ENCODE data around the gene EFHD2.
"Not testable (repeated sequence)": the region's sequence is repeated elsewhere in the genome, so short reads cannot be mapped to it uniquely, and the experiment has no call there.

Gene EFHD2, protein sequence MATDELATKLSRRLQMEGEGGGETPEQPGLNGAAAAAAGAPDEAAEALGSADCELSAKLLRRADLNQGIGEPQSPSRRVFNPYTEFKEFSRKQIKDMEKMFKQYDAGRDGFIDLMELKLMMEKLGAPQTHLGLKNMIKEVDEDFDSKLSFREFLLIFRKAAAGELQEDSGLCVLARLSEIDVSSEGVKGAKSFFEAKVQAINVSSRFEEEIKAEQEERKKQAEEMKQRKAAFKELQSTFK

DNA sequence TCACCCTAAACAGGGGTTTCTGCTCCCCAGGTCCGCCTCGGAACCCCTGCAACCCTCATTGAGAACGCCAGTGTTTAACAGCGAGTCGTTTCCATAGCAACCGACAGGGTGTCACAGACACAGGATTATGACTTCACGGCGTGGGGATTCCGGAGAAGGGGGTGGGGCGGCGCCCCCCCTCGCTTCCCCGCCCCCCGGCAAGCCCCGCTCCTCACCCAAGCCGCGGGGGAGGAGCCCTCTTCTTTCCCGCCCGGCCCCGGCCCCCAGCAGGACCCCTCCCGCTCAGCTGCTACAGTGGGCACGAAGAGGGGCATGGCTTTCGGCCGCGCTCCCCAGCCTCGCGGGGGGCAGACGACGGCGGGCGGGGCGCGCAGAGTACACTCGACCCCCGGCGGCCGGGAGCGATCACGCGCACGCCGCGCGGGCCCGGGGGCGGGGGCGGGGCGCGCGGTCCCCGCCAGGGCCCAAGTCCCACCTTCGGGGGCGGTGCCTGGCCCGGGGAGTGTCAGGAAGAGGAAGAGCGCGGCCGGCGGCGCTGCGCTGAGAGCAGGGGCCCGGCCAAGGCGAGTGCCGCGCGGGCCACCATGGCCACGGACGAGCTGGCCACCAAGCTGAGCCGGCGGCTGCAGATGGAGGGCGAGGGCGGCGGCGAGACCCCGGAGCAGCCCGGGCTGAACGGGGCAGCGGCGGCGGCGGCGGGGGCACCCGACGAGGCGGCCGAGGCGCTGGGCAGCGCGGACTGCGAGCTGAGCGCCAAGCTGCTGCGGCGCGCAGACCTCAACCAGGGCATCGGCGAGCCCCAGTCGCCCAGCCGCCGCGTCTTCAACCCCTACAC lies at the start of gene EFHD2:
EFHD2 (plus strand) TSS at position 501 of the 835 bp plus-strand sequence; CDS start at position 585, 84 bp downstream.
- peak; percentile 90 for DNase-seq

DNA sequence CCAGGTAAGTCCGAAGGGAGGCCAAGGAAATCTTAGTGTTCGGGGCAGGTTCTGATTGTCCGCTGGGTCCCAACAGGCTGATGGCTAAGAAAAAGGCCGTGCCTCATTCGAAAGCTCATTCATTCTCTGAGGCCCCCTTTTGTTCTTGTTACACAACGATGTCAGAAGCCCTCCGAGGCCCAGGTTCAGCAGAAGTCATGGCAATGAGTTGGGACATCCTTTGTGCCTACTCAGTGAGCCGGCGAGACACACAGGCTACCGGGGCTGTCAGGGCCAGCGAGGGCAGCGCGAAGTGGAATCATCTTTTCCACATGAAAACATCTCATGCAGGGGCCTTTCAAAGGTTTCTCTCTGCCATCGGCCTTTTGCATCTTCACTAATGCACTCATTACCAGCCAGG lies 49.0 kb upstream of the EFHD2 start:
- DNase-seq: no peak

DNA sequence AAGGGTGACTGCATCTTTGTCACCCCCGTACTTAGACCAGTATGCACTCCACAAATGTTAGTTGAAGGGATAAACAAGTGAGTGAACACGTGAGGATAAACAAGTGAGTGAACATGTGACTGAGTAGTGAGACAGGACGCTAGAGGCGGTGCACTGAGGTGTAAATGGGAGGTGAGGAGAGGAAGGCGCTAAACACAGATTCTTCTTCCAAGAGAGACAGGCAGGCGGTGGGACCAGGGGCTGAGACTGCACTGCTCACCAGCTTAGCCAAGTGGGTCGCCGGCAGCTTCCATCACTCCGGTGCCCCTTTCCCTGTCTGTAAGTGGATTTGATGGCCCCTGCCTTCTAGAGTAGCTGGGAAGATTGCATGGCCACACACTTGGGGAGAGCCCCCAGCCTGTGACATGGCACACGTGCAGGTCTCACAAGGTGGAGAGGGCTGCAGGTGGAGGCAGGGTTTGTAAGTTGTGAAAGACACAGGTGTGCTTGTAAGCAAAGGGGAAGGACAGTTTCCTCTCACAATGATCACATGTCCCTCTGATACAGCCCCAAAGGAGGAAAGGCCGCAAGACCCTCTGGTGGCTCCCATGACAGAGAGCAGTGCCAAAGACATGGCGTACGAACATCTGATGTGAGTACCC lies 47.5 kb upstream of the EFHD2 start:
- DNase-seq: no peak

DNA sequence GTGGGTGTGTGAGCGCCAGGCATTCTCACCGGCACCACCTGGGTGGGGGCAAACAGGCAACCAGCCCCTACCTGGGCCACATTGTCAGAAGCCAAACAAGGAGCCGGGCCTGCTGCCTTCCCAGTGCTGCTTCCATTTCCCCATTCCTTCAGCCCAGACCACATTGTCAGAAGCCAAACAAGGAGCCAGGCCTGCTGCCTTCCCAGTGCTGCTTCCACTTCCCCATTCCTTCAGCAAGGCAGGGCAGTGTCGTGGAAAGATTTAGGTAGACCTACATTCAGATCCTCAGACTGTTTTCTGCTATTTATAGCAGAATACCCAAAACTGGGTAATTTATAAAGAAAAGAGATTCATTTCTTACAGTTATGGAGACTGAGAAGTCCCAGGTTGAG lies 47.0 kb upstream of the EFHD2 start:
- no peak for DNase-seq

DNA sequence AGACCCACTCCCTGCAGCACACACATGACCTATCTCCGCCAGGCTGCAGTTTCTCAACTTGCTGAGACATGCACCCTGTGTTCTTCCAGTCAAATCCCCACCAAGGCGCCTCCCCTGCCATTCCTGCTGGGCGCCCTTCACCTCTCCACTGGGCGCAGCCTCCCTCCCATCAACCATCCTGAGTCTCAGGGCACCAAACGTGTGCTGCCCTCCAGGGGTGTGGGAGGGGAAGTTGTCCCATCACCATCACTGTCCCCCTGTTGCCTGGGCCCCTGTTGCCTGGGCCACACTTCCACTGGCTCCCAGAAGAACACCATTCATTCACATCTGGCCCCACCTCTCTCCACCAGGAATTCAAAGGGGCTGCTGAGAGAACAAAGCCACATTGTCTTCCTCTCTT lies 44.9 kb upstream of the EFHD2 start:
- DNase-seq: no peak

DNA sequence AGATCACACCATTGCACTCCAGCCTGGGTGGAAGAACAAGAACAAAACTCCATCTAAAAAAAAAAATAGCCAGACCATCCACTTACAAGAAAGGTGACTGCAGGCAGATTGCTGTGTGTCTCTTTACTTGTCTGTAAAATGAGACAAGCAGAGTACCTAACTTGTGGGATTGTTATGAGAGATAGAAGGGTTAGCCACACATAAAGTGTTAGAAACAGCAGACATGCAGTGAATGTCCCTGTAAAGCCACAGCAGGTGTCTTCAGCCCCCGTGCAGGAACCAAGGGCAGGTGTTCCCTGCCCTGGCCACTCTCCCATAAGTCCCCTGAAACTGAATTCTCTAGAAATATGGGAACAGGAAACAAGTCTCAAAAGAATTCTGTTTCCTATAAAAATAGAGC lies 40.8 kb upstream of the EFHD2 start:
- no peak for DNase-seq

DNA sequence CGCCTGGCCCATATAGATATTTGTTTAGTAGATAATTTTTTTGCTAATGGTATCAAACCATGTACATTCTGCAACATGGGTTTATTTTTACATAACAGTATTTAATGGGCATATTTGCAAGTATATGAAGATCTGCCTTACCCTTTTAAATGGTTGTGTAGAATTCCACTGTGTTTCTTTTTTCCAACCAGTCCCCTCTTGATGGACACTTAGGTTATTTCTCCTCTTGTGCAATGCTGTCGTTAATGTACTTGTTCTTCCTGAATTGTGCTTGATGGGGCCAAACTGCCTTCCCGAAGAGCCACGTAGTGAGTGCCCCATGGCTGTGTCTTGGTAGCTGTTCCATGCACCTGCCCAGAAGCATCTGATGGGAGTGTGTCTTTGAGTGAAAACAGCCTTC lies 39.4 kb upstream of the EFHD2 start:
- no peak for DNase-seq

DNA sequence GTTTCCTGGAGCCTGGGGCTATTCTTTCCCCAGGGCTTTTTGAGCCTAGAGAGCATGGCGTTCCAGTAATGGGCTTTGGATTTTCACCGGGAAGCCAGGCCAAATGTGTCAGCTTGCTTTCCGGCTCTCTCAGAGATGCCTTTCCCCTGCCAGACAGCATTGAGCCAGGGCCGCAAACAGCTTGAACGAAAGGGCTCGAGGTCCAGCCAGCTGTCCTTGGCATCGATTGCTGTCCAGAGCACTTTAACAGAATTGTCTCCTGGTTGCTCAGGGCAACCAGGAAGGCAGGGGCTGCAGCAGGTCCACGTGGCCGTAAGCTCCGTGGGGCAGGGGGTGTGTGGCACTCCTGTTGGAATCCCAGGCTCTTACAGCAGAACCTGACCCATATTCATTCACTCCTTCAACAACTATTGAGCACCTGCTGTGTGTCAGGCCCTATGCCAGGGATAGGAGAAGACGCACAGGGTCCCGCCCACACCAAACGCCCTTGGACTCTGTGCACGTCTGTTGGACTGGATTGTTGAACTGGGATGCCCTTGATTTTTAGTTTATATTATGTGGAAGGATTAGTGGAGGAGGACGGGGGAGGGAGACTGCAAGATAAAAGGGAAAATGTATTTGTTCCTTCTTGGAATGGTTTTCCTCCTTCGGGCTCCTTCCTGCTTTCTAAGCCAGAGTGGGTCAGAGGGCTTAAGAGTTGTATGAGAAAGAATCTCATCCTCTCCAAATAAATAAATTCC lies 38.7 kb upstream of the EFHD2 start:
- DNase-seq: no peak

DNA sequence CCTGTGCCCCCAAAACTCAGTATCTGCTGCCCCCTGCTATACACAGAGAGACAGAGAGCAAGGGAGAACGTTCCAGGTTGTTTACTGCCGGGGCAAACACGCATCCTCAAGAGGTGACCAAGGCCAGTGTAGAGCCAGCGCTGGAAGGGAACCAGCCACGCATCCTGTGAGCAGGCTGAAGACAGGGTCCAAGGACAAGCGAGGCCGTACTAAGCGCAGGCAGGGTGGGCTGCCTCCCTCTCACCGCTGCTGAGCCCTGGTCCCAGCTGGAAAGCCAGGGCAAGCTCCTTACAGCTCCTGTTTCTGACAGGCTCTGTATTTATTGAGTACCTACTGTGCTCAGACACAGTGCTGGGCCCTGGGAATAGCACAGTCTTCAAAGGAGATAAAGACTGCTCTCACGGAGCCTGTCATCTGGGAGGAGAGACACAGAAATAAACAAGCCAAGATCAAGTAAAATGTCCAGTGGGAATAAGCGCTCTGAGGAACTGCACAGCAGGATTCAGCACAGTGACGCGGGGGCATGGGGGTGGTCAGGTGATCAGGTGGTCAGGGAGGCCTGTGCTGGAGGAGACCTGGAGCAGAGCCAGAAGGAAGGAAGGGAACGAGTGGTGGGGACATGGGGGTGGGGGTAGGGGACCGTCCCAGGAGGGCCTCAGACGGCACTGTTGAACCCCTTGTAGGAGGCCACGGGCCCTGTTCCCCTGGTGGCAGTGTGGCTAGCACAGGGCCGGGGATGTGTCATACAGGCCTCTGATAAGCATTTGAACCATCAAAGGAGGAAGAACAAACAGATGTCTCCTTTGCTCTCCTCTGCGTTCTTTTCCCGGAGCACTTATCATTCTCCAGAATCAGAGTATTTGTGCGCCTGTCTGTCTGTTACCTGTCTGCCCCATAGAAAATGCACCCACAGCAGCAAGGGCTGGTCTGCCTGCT lies 37.8 kb upstream of the EFHD2 start:
- DNase-seq: no peak

DNA sequence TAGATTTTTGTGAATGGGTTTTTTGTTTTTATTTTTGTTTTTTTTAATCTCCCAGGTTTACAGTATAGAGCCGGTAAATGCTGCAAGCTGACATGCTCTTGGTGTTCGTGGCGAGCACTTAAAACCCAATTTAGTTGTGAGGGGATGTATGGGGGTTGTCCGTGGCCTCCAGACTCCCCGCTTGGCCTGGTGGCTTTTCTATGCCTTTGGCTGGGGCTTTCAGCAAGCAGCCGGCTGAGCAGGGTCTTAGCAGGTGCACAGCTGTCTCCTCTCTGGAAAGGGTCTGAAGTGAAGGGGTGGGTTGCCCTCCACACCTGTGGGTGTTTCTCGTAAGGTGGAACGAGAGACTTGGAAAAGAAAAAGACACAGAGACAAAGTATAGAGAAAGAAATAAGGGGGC lies 31.0 kb upstream of the EFHD2 start:
- no peak for DNase-seq

DNA sequence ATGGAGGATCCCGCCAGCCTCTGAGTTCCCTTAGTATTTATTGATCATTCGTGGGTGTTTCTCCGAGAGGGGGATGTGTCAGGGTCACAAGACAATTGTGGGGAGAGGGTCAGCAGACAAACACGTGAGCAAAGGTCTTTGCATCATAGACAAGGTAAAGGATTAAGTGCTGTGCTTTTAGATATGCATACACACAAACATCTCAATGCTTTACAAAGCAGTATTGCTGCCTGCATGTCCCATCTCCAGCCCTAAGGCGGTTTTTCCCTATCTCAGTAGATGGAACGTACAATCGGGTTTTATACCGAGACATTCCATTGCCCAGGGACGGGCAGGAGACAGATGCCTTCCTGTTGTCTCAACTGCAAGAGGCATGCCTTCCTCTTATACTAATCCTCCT lies 30.5 kb upstream of the EFHD2 start:
- DNase-seq: not testable (repeated sequence)

DNA sequence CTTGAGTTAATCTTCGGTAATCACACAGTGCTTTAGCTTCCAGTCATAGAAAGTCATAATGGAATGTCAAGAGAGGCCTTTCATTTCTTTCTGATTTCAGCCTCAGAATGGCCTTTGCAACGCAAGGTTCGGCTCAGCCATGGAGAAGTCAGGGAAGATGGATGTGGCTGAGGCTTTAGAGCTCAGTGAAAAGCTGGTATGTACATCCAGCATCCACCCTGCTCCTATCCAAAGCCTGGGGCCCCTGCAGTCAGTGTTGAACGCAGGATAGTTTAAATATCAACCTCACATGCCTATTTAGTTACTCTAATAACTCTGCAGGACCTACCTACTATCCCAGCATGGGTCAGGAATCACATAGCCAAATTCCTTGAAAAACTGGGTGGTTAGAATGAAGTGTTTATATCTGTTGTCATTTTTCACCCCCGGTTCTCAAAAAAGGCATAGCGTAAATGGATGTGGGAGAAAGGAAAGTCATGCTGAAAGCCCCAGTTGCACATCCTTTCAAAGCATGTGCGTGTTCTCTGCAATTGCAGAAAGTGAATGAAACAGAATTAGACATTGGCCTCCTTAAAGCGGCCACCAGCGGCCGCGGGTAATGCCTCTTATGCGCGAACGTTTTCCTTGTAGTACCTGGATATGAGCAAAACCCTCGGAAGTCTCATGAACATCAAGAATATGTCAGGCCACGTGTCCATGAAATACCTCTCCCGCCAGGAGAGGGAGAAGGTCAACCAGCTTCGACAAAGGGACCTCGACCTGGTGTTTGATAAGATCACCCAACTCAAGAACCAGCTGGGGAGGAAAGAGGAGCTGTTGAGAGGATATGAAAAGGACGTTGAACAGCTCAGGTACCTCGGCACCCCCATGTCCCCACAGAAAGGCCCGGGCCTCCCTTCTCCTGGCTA lies 28.8 kb upstream of the EFHD2 start:
- DNase-seq: no peak

DNA sequence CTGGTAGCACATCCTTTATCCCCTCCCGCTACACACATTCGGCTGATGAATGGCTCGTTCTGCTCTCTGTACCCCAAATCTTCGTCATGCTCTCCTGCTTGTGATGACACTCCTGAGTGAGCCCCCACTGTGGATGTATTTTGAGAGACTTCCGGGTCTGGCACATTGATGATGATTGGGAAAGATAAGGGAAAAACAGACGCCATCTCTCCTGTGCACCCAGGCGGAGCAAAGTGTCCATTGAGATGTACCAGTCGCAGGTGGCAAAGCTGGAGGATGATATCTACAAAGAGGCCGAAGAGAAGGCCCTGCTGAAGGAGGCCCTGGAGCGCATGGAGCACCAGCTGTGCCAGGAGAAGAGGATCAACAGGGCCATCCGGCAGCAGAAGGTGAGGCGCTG lies 27.9 kb upstream of the EFHD2 start:
- no peak for DNase-seq

DNA sequence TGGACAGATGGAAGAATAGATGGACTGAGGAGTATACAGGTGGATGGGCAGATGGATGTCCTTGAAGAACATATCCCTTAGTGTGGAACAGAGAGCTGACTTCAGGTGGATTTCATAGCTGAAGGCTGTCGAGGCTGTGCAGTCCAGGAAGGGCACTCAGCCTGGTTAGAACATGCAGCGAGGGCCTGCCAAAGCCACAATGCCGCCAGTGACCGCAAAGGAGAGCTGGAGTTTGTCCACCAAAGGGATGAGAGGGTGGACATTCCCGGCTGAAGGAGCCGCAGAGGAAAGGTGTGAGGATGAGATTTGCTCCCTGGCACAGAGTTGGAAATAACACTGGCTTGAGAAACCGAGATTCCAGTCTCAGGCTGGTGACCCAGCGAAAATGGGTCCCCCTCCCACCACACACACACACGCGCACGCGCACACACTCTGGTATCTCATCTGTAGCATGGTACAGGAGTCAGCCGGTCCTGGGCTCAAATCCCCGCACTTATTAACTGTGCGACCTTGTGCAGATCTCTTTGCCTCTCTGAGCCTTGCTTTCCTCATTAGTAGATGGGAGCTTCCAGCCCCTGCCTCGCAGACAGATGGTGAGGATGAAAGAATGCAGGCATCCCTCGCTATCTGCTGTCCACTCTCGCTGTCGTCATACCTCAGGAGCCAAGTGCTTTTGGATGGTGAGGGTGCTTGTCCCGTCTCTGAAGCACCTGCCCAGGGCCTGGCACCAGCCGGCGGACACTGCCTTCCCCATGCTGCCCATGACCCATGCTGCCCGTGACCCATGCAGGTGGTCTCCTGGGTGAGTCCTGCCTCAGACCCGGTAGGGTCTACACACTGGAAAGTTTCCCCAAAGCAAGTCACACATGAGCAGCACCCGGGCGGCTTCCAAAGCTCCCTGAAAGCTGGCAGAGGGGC lies 26.8 kb upstream of the EFHD2 start:
- DNase-seq: no peak

DNA sequence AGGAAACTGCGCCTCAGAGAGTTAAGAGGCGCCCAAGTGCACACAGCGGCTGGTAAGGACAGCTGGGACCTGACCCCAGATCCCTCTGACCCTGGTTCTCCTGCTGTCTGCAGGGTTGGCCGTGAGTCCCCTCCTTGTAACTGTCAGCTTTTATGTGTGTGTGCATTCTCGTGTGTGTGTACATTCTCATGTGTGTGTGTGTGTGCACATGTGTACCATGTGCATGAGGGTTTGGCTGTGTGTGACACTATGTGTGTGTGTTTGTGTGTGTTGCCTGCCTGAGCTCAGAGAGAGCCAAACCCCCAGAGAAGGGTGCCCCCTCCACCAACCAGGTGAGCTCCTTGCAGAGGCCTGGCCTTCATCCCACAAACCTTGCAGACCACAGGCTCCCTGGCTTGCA lies 25.9 kb upstream of the EFHD2 start:
- DNase-seq: no peak

DNA sequence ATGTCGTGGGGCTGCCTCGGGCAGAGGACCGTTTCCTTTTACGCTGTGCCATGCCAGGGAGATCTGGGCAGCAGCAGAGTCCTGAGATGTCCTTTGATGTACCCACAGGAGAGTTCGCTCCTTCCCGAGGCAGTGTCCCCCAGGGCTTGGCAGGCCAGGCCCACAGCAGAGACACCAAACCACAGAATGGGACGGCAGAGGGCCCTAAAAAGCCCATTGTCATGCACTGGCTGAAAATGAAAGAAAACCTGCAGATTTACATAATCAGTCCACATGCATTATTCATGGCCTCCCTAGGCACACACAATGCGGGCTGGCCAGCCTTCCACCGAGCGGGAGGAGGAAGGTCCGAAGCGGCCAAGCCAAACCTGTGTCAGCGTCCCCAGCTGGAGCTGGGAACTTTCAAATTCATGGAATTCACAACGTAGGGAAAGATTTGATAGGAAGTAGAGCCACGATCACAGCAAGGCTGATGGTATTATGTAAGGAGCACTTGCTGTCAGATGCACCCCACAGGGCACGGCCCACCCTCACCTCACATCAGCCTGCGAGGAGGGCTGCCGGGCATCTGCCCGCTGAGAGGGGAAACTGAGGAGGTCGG lies 25.3 kb upstream of the EFHD2 start:
- DNase-seq: no peak

DNA sequence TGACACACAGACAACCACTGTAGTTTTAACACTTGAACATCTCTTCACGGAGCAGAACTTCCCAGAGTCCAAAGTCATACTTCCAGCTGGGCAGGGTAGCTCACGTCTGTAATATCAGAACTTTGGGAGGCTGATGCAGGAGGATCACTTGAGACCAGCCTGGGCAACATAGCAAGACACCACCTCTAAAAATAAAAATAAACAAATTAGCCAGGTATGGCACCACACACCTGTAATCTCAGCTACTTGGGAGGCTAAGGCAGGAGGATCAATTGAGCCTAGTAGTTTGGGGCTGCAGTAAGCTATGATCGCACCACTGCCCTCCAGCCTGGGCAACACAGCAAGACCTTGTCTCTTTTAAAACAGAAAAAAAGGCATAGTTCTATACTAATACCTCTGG lies 24.3 kb upstream of the EFHD2 start:
- DNase-seq: no peak

DNA sequence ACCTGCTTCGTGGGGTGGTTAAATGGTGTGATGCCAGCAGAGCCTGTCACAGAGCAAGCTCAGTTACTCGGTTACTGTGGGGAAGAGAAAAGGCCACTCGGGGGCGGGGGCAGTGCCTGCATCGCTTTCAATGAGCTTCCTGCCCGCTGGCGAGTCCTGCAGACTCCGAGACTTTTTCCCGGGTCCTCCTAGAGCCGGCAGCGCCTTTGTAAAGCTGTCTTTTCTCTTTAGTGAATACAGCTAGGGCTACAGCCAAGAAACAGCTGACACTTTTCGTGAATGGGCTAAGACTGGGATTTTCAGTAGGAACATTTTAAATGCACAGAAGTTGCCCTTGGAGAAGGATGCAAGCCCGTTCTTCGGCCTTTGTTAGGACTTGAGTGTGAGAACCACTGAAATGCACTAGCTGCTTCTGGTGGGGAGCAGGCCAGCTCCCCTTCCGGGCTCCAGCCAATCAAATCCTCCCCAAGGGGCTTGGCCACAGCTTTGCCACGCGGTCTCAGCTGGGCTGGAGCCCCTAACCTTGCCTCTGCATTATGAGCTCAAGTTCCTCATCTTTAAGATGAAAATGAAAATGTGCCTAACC lies 23.4 kb upstream of the EFHD2 start:
- DNase-seq: no peak

DNA sequence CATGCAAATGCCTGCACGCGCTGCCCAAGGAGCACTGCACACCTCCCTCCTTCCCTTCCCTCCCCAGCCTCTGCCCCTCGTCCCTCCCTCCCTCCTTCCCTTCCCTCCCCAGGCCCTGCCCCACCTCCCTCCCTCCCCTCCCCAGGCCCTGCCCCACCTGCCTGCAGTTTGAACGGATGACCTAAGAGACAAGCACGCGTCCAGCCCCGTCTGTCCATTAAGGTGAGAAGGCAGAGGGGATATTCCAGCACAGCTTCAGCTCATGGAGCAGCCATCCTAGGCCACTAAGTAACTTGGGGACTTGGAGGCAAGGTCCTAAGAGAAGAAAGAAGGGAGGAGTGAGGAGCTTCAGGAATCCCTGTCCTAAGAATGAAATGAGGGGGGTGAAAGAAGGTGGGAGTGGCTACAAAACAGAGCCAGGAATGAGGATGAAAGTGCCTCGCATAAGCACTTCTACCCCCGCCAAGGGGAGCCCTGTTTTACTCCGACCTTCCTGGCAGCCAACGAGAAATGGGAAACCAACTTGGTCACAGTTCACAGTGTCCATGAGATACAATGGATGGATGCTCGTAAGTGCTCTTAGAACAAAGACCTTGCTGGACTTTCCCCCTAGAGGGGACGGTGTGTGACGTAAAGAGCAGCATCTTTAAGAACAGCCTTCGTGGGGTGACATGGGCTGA lies 21.3 kb upstream of the EFHD2 start:
- DNase-seq: no peak
